Sigmoid colon (tissue), 4 donors: Measurements from ENCODE around the gene ERMP1.

ENCODE experiments used
- CTCF ChIP-seq, 4 experiments: fragments of 450-650 bp in 3 of 4; fragments of 200-600 bp in 1 of 4; IDR thresholded peaks; one replicate each; pipeline ENCODE4 v1.5.1; 2016 to 2019; ENCODE audit warnings: antibody characterized with exemption in 4 of 4, mild to moderate bottlenecking in 3 of 4, moderate library complexity in 2 of 4
- EP300 ChIP-seq, 4 donors: sonication (generic); formaldehyde crosslinking; IDR thresholded peaks; one replicate each; pipeline ENCODE4 v1.6.1; 2017; ENCODE audit warnings: antibody characterized with exemption in 4 of 4
- POLR2A ChIP-seq, 2 donors: fragments of 450-650 bp; IDR thresholded peaks; one replicate each; pipeline ENCODE4 v1.6.1; 2016; ENCODE audit warnings: antibody characterized with exemption in 2 of 2, mild to moderate bottlenecking in 2 of 2, moderate library complexity in 2 of 2

GRCh38 chr9:5868235-5868634, 35.3 kb upstream of the ERMP1 start:
- TF ChIP-seq CTCF (IDR thresholded peaks at IDR 0.05), result no peak
- no peak for TF ChIP-seq POLR2A (IDR thresholded peaks at IDR 0.05)
- TF ChIP-seq EP300 (IDR thresholded peaks at IDR 0.05), result no peak
